HepG2 (cell line): ENCODE data around the gene VPS18. TPM values are rescaled to one million over a fixed set of nuclear protein-coding genes. Genes with fewer than 3 reads are reported as not detected.

Source experiments
- ARID2 ChIP-seq: sonication (generic); formaldehyde crosslinking; IDR thresholded peaks from 2 replicates; pipeline ENCODE4 v1.8.1; 2022; ENCODE audit warnings: mild to moderate bottlenecking, missing genetic modification reagents, borderline replicate concordance
- ATF2 ChIP-seq: sonication (generic); formaldehyde crosslinking; IDR thresholded peaks from 2 replicates; pipeline ENCODE4 v1.4.0; 2020; ENCODE audit warnings: missing genetic modification reagents
- HNF4G ChIP-seq, 2 experiments: sonication (generic) in 1 of 2; formaldehyde crosslinking in 1 of 2; IDR thresholded peaks; 2 replicates each; pipeline versions ENCODE4 v1.4.0 to v1.6.1; 2011 to 2020; ENCODE audit warnings: borderline replicate concordance in 2 of 2, low read depth in 2 of 2, mild to moderate bottlenecking in 2 of 2, low read length in 1 of 2, missing genetic modification reagents in 1 of 2, moderate library complexity in 1 of 2
- IKZF5 ChIP-seq: IDR thresholded peaks from 2 replicates; pipeline ENCODE4 v1.6.1; 2018; ENCODE audit warnings: missing genetic modification reagents, mild to moderate bottlenecking, missing compliant biosample characterization
- PHF8 ChIP-seq: sonication (generic); formaldehyde crosslinking; IDR thresholded peaks from 2 replicates; pipeline ENCODE4 v1.5.0; 2020; ENCODE audit warnings: missing genetic modification reagents
- POGK ChIP-seq: sonication (generic); formaldehyde crosslinking; conservative IDR thresholded peaks from 2 replicates; pipeline ENCODE4 v1.8.0; 2022; ENCODE audit warnings: mild to moderate bottlenecking, moderate library complexity, missing genetic modification reagents
- SIN3A ChIP-seq: IDR thresholded peaks from 2 replicates; pipeline ENCODE4 v1.6.1; 2011; ENCODE audit warnings: low read depth, mild to moderate bottlenecking, control low read depth, low read length, borderline replicate concordance
- SMARCC2 ChIP-seq: fragments of 450-650 bp; IDR thresholded peaks from 2 replicates; pipeline ENCODE4 v1.6.1; 2017; ENCODE audit warnings: antibody characterized with exemption, mild to moderate bottlenecking
- STAG1 ChIP-seq: sonication (generic); formaldehyde crosslinking; IDR thresholded peaks from 2 replicates; pipeline ENCODE4 v1.4.0; 2020; ENCODE audit warnings: missing genetic modification reagents
- STAT6 ChIP-seq: sonication (generic); formaldehyde crosslinking; IDR thresholded peaks from 2 replicates; pipeline ENCODE4 v1.4.0; 2020; ENCODE audit warnings: missing genetic modification reagents, mild to moderate bottlenecking, borderline replicate concordance
- ZBTB7A ChIP-seq: sonication (generic); formaldehyde crosslinking; IDR thresholded peaks from 2 replicates; pipeline ENCODE4 v1.8.0; 2022; ENCODE audit warnings: mild to moderate bottlenecking, missing genetic modification reagents
- polyA plus RNA-seq, 8 experiments: library from polyadenylated mRNA; depleted of rRNA in 3 of 8; stranded (reverse) in 7 of 8; unstranded in 1 of 8; fragments of >200 nt; fragmentation: Illumina TruSeq in 4 of 8; extraction: Trizol in 4 of 8; gene quantifications; 2 replicates each; pipeline versions ENCODE4 v1.2.1 to v1.2.3, GENCODE V29; 2011 to 2016; ENCODE audit warnings: low read depth in 4 of 8, missing spikeins in 1 of 8, mixed read lengths in 1 of 8; ENCODE audit not compliant: insufficient read depth in 1 of 8
- total RNA-seq, 5 experiments: library from RNA; depleted of rRNA; stranded (reverse); fragments of >200 nt; fragmentation: Illumina TruSeq; extraction: Trizol; gene quantifications; 2 replicates each; pipeline ENCODE4 v1.2.3, GENCODE V29; 2016; ENCODE audit warnings: low read depth in 1 of 5
- TF ChIP-seq, protein P1 (sequence below): sonication (generic); formaldehyde crosslinking; IDR thresholded peaks from 2 replicates; pipeline ENCODE4 v1.5.0; 2020; ENCODE audit warnings: missing genetic modification reagents
- TF ChIP-seq, protein P2 (sequence below): sonication (generic); formaldehyde crosslinking; IDR thresholded peaks from 2 replicates; pipeline ENCODE4 v1.4.0; 2020; ENCODE audit warnings: missing genetic modification reagents

The VPS18 gene
- total and polyA plus RNA-seq, 2 of the 13 experiments (the other 11 are each of a cell fraction or from before 2014, with no cell fraction given): 5.8 to 17.0 TPM

DNA sequence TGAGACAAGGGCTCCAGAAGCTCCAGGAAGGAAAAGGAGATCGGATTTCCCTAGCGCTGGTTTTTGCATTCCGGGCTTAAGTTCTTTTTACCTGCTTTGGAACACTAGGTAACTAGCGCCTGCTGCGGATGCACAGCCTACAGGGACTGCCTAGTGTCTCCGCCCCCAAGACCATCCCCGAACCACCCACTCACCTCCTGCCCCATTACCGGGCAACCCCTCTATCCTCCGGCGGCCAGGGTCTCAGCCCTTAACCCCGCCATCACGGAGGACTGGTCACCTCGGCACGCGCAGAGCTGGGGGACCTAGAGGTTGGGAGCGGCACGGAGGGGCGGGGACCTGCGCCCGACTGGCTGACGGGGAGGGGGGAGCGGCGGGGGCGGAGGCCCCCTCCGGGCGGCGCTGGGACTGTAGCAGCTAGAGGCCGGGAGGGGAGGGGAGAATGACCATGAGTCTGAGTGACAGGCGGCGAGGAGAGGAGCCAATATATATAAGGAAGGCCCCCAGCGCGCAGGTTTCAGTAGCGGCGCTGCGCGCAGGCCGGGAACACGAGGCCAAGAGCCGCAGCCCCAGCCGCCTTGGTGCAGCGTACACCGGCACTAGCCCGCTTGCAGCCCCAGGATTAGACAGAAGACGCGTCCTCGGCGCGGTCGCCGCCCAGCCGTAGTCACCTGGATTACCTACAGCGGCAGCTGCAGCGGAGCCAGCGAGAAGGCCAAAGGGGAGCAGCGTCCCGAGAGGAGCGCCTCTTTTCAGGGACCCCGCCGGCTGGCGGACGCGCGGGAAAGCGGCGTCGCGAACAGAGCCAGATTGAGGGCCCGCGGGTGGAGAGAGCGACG is 34.8 kb downstream of the VPS18 start, which contains the start of gene DLL4 (continued):
- TF ChIP-seq, protein P1, sequence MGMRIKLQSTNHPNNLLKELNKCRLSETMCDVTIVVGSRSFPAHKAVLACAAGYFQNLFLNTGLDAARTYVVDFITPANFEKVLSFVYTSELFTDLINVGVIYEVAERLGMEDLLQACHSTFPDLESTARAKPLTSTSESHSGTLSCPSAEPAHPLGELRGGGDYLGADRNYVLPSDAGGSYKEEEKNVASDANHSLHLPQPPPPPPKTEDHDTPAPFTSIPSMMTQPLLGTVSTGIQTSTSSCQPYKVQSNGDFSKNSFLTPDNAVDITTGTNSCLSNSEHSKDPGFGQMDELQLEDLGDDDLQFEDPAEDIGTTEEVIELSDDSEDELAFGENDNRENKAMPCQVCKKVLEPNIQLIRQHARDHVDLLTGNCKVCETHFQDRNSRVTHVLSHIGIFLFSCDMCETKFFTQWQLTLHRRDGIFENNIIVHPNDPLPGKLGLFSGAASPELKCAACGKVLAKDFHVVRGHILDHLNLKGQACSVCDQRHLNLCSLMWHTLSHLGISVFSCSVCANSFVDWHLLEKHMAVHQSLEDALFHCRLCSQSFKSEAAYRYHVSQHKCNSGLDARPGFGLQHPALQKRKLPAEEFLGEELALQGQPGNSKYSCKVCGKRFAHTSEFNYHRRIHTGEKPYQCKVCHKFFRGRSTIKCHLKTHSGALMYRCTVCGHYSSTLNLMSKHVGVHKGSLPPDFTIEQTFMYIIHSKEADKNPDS: no peak
- TF ChIP-seq STAG1: no peak
- 0 out of 2 replicates have a peak, but pooled peaks have one; percentile 19 for TF ChIP-seq SIN3A
- 0 out of 2 replicates have a peak, but pooled peaks have one; percentile 30 for TF ChIP-seq IKZF5 (CRISPR knock-in tag)
- TF ChIP-seq, protein P2, sequence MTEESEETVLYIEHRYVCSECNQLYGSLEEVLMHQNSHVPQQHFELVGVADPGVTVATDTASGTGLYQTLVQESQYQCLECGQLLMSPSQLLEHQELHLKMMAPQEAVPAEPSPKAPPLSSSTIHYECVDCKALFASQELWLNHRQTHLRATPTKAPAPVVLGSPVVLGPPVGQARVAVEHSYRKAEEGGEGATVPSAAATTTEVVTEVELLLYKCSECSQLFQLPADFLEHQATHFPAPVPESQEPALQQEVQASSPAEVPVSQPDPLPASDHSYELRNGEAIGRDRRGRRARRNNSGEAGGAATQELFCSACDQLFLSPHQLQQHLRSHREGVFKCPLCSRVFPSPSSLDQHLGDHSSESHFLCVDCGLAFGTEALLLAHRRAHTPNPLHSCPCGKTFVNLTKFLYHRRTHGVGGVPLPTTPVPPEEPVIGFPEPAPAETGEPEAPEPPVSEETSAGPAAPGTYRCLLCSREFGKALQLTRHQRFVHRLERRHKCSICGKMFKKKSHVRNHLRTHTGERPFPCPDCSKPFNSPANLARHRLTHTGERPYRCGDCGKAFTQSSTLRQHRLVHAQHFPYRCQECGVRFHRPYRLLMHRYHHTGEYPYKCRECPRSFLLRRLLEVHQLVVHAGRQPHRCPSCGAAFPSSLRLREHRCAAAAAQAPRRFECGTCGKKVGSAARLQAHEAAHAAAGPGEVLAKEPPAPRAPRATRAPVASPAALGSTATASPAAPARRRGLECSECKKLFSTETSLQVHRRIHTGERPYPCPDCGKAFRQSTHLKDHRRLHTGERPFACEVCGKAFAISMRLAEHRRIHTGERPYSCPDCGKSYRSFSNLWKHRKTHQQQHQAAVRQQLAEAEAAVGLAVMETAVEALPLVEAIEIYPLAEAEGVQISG (CRISPR knock-in tag): no peak
- no peak for TF ChIP-seq STAT6 (CRISPR knock-in tag)
- no peak for TF ChIP-seq HNF4G (IDR thresholded peaks at IDR 0.05; ENCODE audit: borderline replicate concordance, low read depth, low read length)
- no peak for TF ChIP-seq HNF4G (CRISPR knock-in tag; IDR thresholded peaks at IDR 0.05; ENCODE audit: borderline replicate concordance, low read depth)
- peak; percentile 31 for TF ChIP-seq PHF8
- TF ChIP-seq ZBTB7A (CRISPR knock-in tag): no peak
- TF ChIP-seq POGK: peak; percentile 38; the same call in 1 of the 2 replicates
- no peak for TF ChIP-seq ATF2 (CRISPR knock-in tag)
- TF ChIP-seq SMARCC2: no peak
- TF ChIP-seq ARID2: no peak
